ENCODE data around the gene MSN.
"Not testable (repeated sequence)": the region's sequence is repeated elsewhere in the genome, so short reads cannot be mapped to it uniquely, and the experiment has no call there.

GRCh38 chrX:65620096-65620705 lies 47.3 kb upstream of the MSN start:
- not testable (repeated sequence) for TF ChIP-seq EZH2 (IDR thresholded peaks at IDR 0.05); POLR2AphosphoS5 (IDR thresholded peaks at IDR 0.05; ENCODE audit: borderline replicate concordance, low read depth, low read length)
